NCI-H1436 treated with DMSO at 0.1 percent for 48 hours (cell line): ENCODE results near the gene REG4.
"Not testable (repeated sequence)": the region's sequence is repeated elsewhere in the genome, so short reads cannot be mapped to it uniquely, and the experiment has no call there.

Experiments
- DNase-seq: peaks from one replicate; lab custom pipeline; 2025; lab: John Stamatoyannopoulos, UW

REG4 gene

DNA sequence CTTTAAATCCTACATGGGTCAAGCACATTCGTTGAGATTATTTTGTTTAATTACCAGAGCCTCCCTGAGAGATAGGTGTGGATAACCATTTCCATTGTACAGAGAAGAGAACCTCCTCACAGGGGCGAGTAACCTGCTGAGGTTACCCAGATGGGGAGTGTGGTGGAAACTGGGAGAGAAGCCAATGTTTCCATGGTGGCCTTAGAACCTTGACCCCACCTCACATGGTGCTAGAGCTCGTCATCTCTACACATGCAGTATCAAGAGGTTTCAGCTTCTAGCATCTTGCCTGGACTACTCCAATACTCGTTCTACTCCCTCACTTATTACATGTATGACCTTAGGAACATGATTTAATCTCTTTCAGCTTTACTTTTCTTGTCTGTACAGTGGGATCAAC is 4.8 kb downstream of the REG4 start:
- no peak for DNase-seq

DNA sequence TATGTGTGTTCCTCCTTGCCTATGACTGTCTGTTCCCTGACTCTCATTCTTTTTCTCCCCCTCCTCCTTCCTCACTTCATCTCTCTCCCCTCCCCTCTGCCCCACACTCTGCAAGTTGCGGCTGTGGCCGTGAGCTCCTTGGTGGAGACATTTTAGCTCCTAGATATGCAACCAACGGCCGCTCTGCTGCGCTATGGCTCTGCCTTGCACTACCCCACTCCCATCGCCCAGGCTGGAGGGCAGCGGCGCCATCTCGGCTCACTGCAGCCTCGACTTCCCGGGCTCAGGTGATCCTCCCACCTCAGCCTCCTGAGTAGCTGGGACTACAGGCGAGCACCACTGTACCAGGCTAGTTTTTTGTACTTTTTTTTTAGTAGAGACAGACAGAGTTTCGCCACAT is 5.5 kb downstream of the REG4 start:
- no peak for DNase-seq

DNA sequence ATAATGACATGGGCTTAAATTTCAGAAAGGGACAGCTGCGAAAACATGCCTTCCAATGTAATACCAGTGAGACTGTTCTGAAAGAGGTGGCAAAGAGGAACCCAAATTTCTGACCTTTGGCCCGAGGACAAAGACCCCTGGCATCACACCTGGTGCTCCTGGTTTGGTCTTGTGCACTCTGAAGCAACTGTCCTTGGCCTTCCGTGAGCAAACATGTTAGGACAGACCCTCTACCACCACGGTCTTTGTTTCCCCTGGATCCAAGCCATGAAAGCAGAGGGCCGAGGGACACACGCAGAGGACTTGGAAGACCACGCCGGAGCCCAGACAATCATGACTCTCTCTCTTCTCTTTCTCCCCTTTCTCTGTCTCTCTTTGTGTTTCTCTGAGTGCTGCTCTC is 6.0 kb downstream of the REG4 start:
- DNase-seq, result no peak

DNA sequence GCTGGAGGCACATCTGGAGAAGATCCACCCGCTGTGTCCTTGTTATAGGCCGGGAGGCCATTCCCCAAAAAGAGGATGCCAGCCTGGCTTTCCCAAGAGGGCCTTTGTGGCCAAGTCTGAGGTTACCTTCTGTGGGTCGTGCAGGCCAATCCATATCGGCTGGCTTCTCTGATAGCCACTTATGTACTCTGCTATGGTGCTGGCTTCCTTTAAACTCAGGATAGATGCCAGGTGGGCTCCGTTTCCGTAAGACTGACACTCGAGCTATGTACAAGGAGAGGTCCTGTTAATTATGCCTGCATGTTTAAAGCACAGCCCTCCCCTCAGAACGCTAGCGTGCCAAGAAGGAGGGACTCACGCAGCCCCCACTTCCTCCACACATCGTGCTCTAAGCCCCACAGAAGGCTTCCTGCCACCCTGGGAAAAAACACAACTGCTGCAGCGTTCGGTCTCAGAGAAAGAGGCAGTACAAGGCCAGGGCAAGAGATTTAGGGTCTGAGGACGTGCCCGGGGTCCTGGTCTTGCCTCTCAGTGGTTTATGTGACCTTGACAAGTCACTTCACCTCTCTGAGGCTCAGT is 11.6 kb downstream of the REG4 start:
- DNase-seq, result no peak

DNA sequence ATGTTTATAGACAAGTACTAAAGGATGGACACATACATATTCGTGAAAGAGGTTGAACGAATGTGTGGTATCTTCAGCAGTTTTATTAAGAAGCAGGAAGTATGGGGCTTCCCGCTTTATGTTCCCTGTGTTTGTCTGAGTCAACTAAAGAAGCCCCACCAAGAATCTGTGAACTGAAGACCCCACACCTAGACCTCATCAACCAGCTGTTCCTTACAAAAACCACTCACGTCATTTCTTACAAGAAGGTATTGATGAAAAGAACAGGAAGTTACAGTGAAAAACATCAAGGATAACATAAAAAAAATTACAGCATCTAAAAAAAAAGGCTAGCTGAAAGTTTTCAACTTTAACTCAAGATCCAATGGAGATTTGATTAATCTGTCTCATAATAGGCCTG is 12.3 kb downstream of the REG4 start:
- no peak for DNase-seq

DNA sequence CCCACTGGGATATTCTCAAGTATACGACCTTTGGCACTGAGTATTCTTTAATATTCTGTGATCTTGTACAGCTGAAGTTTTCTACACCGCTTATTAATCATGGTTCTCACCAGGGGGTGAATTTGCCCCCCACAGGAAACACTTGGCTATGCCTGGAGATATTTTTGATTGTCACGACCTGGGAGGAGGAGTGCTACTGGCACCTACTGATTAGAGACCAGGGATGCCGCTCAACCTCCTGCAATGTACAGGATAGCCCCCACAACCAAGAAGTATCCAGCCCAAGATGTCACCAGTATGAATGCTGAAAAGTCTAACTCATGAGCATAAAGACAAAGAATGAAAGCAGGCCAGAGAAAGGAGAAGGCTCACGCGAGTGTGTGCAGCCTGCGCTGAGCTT is 13.7 kb downstream of the REG4 start:
- no peak for DNase-seq

DNA sequence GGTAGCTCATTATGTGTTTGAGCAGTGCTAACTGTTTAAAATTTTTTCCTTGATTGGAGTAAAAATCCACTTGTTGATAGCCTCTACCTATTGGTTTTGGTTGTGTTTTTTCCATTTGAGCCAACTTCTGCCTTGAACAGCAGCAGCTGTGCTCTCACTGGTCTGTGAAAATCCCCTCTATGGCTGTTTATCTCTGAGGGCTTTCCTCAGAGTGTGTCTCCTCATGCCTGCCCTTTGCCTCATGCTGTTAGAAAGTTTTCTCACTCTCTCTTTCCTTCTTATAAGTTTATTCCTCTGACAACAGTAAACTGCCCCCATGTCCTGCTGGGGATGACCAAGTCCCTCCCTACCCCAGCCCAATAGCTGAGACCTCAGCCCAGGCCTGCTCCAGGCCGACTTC is 14.1 kb downstream of the REG4 start:
- DNase-seq, result no peak

DNA sequence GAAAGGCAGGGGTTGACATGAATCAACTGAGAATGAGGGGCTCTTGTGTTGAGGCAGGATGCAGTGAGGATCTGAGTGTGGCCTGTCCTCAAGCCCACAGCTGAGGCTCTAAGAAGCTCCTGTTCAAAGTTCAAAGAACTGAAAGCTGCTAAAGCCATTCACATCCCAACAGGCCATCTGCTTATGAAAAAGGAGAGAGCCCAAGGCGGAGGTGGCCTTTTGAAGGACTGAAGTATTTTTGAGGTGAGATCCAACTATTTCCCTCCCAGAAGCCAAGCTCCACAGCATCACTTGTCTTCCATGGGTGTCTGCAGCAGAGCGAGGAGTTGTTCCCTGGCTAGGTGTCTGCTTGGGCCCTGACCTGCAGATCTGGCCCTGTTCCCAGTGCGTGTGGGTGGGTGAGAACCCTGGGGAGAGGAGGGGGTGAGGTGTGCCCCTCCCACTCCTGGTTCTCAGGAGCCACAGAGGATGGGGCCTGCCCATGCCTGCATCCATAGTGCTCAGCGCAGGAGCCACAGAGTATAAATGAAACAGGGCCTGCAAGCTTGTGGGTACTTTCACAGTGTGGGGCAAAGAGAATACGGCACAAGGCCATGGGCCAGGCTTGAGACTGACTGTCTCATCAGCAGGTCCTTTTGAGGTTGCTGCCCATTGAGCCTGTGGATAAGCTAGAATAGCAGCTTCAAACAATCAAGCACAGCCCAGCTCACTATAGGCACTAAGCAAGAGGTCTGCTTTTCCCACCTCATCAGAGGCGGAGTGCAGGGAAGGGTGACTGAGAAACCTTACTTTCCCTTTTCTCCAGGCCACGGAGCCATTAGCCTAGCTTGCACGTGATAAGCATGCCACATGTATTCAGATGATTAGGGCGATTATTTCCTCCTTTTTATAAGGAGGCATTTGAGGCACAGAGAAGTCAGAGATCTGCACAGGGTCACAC is 15.7 kb downstream of the REG4 start:
- no peak for DNase-seq

DNA sequence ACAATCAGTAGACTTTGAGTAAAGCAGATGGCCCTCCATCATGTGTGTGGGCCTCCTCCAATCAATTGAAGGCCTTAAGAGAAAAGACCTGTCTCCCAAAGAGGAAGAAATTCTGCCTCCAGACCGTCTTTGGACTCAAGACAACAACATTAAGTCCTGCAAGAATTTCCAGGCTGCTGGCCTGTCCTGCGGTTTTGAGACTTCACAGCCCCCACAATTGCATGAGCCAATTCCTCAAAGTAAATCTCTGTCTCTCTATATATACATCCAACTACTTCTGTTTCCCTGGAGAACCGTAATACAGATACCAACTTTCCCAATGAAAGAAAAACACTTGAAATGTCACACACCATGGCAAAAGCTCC is 16.4 kb downstream of the REG4 start:
- DNase-seq, result no peak

DNA sequence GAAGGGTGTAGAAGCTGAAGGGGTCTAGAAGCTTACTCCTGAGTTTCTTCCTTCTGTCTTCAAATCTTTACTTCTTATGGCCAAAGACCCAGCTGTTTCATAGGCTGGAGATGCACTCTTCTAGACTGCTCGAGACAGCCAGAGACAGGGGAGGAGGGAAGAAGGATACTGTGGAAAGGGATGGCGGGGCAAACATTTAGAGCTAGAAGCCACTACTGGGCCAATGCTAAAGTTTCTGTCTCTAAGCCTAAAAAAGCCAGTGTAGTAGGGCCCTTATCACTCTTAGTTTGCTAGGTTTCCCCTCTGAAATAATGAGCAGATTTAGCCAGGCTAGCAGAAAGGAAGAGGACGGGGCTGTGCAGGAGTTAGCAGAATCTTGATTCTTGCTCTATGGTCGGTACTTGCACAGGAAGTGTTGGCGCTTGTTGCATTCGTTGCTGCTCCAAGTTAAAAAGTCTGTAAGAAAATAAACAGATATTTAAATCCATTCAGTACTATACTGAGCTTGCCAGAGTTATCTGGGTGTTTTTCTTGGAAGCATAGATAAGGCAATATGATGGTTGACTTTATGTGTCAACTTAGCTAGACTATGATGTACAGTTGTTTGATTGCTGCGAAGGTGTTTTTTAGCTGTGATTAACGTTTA is 16.9 kb downstream of the REG4 start:
- no peak for DNase-seq

DNA sequence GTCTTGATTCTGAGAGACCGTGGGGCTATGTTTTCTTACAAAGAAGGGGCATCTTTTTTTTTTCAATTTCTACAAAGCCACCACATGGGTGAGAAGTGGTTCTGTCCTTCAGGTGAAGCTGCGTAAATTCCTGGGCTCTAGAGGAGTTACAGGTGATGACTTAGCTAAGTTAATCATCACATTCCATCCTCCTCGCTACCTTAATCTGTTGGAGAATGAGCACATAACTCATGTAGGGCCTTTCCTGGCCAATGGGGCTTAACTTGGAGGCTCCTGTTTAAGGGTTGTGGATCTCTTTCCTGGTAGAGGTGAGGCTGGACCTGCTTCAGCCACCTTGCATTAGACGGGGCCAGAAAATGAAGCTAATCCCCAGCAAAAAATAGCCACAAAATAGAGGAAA is 19.9 kb downstream of the REG4 start:
- no peak for DNase-seq

DNA sequence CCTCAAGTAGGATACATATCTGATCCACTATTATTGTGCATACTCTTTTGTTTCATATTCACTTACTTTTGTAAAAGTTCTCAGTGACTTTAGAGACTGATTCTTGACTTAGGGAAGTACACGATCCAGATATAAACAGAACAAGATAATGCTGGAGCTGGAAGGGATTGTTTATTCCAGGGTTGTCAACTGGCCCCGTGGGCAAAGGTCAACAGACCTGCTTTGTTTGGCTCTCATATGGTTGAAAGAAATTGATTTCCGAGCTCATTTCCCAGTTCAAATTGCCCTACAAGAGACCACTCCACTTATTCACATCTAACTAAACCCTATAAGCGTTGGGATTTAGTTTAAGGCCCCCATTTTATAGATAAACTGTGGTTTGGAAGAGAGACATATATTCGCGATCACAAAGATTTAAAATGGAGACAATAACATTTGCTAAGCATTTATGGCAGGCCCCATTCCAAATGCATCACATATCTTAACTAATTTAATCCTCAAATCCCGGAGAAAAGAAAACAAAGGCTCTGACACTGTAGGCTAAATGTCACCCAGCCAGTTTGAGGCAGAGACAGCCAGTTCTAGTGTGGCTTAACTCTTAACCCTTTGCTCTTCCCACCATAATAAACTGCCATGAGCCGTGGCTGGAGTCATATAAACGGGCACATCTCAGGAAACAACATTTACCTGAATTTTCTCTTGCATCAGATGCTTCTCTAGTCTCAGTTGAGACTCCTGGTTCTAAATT is 20.6 kb downstream of the REG4 start:
- DNase-seq, result no peak

DNA sequence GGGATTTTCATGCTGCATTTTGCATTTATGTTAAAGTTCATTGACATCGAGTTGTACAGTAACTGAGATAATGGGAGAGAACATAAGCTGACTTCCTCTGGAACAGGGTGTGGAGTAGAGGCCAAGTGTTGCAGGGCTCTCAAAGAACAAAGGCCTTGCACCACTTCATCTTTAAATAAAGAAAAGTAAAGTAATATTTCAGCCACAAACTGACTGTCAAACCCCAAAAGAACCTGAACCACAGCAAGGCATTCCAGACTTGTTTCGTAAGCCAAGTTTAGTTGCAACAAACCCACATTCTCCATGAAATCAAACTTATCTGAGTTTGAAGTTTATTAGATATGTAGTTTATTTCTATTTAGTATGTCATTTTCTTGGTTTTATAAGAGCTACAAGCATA is 23.5 kb downstream of the REG4 start:
- no peak for DNase-seq

DNA sequence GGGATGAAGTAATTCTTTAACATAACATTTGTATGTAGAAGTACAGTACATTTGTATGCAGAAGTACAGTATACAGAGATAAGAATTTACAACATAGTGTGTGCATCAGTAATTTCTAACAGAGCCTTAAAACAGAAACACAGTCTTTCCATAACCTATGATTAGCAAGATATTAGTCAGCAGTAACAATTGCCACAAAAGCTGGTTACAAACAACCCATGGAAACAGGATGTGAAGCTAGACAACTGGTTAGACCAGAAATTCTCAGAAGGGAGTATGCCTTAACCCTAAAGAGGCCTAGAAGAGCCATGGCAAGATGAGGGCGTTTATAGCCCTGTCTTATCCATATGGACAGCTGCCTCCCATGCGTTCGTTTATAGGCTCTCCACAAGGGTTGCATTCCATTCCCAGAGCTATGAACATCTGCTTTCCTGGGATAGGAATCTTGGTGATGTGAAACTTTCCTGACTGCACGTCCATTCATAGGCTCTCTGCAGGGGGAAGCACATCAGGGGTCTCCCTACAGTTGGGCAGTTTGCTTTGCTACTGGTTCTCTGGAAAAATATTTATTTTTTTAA is 24.7 kb downstream of the REG4 start:
- not testable (repeated sequence) for DNase-seq

DNA sequence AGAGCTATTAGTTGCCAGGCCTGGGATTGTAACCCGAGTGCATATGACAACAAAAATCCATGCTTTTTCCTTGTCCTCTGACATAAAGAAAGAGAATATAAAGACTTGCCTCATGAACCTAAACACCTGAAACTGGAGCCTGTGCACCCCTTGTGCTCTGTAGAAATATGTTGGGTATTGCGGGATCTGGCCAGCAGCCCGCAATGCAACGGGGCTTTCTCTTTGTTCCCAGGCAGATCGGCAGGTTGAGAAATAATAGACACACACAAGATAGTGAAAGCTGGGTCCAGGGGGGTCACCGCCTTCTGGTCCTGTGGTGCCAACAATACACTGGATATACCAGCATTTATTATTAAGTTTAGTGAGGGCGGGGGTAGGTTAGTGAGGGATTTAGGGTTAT is 25.2 kb downstream of the REG4 start:
- DNase-seq, result not testable (repeated sequence)

DNA sequence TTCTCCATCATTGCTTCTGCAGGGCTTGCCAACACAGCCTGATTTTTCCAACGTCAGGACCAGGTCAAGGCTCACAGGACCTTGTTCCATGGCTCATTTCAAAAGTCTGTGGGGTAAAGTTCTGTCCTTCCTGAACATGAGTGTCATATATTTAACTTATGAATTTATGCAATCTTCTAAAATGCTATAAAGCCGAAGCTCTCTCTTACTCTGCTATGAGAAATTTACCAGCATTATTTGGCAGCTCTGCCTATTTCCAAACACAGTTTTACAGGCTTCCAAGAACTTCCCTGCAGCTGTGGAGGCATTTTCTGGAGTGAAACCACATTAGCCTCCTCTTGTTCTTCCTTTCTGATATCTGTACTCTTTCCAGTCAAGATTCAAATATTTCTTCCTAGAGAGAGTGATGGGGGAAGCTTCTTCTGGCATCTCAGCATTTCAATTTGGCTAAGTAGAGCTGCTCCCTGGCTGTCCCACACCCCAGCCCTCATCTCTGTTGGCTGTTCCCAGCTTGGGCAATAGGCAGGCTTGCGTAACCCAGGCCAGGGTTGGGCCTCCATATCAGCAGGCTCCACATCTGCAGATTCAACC is 27.0 kb downstream of the REG4 start:
- DNase-seq, result no peak

DNA sequence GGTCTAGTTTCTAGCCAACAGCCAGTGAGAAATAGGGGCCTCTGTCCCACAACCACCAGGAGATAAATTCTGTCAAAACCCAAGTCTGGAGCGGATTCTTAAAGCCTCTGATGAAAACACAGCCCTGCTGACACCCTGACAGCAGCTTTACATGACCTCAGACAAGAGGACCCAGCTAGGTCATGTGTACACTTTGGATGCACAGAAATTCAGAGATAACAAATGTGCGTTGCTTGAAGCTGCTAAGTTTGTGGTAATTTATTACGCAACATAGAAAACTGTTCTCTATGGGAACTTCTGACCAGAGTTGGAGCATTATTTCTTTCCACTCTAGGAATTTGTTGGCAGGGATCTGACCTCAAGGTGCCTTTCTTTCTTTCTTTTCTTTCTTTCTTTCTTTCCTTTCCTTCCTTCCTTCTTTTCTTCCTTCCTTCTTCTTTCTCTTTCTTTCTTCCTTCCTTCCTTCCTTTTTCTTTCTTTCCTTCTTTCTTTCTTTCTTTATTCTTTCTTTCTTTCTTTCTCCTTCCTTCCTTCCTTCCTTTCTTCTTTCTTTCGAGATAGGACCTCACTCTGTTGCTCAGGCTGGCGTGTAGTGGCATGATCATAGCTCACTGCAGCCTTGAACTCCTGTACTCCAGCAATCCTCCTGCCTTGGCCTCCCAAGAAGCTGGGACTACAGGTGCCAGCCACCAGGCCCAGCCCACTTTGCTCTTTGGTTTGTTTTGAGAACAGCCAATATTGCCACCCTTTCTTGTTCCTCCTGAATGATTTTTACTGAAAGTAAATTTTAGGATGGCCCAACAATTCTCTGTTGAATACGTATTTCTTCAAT is 27.7 kb downstream of the REG4 start:
- no peak for DNase-seq

DNA sequence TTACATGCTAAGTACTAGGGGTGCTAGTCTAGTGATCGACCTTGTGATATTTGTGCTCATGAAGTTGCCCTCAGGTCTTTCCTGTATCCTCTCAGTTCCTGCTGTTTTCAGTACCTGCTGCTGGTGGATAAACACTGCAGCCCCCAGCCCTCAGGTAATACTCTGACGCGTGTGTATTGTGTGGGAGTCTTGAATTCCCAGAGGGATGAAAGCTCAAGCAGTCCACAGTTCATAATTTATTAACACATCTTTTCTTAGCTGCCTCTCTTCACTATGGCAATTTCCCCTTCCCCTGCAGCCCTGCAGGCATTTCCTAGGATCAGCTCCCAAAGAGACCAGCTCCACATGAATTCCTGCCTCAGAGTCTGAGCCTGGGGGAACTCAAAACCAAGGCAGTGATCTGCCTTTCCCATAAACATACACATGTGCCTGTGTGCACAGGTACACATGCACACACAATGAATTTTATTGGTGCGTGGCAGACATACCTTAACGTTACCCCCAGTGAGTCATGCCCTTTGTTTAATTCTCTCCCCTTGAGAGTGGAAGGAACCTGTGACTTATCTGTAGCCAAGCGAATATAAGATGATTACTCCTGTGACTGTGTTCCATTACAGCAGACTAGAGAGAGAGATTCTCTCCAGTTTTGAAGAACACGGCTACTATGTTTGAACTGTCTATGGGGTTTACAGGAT is 28.5 kb downstream of the REG4 start:
- no peak for DNase-seq

DNA sequence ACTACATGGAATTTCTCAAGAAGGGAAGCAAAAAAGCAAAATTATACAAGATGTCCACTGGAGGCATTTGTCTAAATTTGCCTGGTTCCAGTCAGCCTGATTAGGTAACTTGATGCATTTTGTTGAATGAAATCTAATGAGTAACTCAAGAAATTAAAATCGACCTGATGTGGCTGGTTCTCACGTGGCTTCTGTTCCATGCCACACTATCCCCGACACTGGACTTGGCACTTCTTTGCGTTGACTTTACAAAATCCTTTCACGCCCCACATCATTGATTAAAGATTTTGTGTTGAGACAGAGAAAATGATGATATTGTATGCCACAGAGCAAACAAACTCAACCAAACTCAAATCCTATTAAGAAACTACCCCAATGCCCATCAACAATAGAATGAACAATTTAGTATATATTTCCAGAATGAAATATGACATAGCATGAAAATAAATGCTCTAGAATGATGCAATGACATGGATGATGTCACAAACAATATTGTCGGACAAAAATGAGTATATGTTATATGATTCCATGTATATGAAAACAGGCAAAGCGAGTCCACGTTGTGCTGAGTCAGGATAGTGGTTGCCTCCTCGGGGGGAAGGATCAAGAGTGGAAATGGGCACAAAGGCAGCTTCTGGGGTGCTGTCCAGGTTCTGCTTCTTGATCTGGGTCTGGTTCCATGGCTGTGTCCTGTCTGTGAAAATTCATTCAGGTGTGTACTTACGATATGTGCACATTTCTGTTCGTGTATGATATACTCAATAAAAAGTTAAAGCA is 29.6 kb downstream of the REG4 start:
- no peak for DNase-seq
